Raji (cell line): ENCODE data around the gene CNTNAP5.

ENCODE experiments used
- POLR2A ChIP-seq: IDR thresholded peaks from 2 replicates; pipeline ENCODE4 v1.6.1; 2011; ENCODE audit warnings: low read depth, low read length, control low read depth; ENCODE audit not compliant: insufficient read depth

The CNTNAP5 gene

GRCh38 chr2:124261456-124261855 lies 236.4 kb downstream of the CNTNAP5 start:
- TF ChIP-seq POLR2A = no peak

- TF ChIP-seq POLR2A = no peak
These were observed 239.5 kb downstream of the CNTNAP5 start for GRCh38 chr2:124264551-124265091.

GRCh38 chr2:124267794-124268193 lies 242.7 kb downstream of the CNTNAP5 start:
- TF ChIP-seq POLR2A = no peak

DNA sequence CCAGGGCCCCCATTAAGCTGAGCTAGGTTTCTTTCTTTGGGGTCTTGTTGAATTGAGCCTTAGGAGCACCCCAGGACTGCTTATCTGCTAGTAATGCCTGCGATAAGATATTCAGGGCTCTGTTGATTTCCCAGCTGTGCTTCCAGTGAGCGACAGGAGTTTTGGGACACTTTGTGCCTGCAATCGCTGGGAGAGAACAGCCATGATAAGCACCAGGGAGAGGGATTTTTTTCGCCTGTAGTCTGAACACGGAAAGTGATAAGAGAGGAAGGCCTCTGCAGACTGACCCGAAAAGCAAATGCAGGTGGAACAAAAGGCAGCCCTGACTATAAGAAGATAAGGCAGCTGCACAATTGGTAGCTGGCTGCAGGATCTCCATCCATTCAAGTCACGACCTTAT lies 244.3 kb downstream of the CNTNAP5 start:
- TF ChIP-seq POLR2A = no peak

- no peak for TF ChIP-seq POLR2A
These were observed 247.3 kb downstream of the CNTNAP5 start for GRCh38 chr2:124272261-124272841.

- TF ChIP-seq POLR2A = no peak
These were observed 256.5 kb downstream of the CNTNAP5 start for GRCh38 chr2:124281541-124281940.

DNA sequence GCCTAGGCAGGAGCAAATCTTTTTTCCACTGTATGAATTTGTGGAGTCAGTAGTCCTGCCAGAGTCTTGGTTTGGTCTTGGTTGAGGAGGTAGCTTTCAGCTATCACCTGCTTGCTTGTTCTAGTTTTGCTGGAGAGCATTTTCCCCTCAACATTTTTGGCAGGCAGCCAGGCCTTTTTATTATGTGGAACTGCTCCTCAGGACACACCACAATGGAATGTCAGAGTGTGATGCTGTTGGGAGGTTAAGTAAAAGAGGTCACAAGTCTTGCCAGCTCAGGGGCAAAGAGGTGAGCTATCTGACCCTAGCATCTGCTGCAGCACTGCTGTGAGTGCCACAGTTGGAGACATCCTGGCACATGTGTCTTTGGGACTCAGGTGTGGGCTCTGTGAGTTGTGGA lies 258.0 kb downstream of the CNTNAP5 start:
- TF ChIP-seq POLR2A = no peak

DNA sequence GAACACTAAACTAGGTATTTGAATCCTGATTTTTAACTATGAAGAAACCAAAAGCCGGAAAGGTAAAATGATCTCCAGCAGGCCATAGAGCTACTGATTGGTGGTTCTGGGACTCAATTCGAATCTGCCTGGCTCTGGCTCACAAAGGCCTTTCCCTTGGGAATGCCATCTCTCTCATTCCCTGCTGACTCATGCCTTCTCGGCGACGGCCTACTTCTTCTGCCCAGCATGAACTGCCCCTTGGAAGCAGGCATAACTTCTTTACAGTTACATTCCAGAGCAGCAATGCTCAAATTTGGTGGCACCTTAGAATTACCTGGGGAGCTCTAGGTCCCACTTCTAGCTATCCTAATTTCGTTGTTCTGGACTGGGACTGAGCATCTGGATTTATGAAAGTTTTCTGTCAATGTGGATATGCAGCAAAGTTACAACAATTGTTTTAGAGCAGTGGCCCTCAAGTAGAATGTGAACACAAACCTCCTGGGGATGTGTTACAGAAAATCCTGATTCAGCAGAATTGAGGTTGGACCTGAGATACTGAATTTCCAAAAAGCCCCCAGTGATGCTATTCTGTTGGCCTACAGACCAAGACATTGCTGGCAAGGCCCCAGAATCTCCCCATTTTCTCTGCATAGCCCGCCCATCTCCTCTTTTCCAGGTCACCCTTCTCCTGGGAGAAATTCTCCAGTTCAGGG lies 261.1 kb downstream of the CNTNAP5 start:
- no peak for TF ChIP-seq POLR2A

DNA sequence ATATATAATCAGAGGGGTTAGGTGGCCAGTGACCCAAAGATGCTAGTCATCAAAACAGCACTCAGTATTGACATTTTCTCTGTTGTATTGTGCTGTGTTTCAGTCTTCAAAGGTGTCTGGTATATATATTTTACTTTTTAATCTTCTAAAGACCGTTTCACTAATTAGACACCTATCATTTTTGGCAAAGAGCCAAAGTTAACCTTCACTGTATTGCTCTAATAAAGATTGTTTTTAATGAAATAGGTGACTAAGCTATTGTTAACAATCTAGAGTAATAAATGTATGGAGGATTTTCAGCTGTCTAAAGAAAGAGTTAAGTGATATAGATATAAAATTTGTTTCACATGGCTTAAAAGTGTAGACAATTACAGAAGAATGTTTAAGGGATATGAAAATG lies 264.0 kb downstream of the CNTNAP5 start:
- TF ChIP-seq POLR2A = no peak

DNA sequence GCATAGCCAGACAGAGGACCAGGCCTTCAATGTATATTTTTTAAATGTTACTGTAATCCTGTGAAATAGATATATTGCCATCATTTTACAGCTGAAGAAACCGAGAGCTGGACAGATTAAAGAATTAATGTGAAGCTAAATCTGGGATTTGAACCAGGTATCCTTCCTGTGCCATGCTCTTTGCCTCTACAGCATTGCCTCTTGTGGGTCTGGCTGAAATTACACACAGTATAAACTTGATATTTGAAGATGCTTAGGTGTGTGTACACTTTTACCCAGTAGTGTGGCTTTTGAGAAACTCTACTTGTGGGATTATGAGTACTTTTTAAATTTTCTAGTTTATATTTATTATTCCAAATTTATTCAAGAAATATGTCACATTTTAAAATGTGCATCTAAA lies 264.5 kb downstream of the CNTNAP5 start:
- TF ChIP-seq POLR2A = no peak

DNA sequence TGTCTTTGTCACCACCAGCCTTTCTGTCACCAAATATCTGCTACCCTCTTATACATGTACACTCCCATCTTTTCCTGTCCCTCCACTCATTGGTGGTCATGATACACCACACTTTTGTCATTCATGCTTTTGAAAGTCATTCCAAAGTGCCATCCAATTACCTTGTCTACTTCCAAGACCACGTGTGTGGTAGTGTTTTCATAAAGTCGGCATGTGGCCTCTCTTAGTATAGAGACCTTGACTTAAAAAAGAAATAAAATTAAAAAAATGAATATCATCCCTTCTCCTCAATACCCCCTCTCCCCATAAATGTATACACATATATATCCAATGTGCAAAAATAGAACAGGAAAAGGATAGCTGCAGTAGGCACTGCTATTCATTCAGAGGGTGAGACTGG lies 271.4 kb downstream of the CNTNAP5 start:
- TF ChIP-seq POLR2A = no peak

- TF ChIP-seq POLR2A = no peak
These were observed 276.8 kb downstream of the CNTNAP5 start for GRCh38 chr2:124301915-124302314.

GRCh38 chr2:124308319-124309062 lies 283.4 kb downstream of the CNTNAP5 start:
- TF ChIP-seq POLR2A = no peak

DNA sequence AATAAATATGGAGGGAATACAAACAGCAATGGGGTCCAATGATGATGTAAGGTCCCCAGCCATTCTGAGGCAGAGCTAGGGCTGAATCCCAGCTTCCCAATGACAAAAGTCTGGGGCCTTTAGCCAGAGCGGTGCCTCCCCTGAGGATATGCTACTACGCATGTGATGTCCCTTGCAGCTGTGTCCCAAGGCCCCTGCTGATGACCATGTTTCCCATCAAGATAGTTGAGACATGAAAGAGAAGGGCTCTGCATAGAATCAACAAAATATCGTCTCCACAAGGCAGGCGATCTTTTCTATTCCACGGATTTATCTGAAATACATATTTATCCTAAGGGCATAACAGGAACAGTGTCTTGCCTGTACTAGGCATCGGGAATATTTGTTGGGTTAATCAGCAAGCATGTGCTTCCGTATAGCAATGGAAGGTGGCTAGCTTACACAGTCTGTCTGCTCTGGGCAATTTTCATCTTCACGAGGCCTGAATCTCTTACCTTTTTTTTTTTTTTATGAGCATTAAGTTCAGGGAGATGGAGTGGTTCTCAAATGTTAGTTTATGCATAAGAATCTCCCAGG lies 284.6 kb downstream of the CNTNAP5 start:
- no peak for TF ChIP-seq POLR2A

- no peak for TF ChIP-seq POLR2A
These were observed 285.6 kb downstream of the CNTNAP5 start for GRCh38 chr2:124310671-124311070.

DNA sequence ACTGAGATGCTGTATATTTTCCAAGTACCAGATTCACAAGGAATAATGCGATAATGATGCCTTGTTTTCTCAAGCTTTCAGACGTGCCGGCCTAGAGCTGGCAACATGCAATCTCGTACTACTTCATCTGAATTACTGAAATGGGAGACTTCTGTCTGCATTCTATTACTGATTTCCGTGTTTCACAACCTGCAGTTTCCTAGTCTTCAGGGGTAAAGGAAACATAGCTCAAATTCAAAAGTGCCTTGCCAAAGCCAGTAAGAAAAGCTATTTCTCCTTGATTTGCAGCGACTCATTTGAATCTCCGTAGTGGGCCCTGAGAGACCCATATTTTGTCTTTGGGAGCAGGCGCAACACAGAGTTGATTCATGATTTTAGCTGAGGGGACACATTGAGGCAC lies 289.0 kb downstream of the CNTNAP5 start:
- TF ChIP-seq POLR2A = no peak

DNA sequence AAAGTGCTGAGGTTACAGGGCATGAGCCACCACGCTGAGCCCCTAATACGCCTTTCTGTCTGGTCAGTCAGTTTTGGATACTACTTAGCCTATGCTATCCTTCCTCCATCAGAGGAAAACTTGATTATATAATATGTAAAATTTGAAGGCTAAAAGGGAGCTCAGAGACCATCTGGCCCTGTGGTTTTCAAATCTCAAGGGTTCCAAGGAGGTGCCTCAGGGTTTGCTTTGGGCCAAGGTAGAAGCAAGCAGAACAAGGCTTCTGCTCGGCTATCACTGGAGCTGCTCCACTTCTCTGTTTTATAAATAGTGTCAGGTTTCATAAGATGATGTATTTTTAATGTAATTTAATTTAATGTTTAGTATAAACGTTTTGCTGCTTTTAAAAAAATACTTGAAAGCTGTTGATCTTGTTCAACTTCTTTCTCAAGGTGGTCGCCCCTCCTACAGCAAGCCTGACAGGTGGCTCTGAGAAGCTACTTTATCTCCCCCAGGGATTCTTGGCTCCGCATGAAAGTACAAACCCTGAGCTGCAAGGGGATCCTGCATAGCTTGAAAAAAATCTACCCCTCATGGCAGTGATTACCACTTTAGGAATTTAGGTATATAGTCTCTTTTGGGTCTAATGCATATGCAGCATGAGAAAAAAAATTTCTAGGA lies 290.3 kb downstream of the CNTNAP5 start:
- no peak for TF ChIP-seq POLR2A
